Endodermal cell (in vitro differentiated cells): ENCODE results near the gene TEX101. TPM values are rescaled to one million over a fixed set of nuclear protein-coding genes. Genes with fewer than 3 reads are reported as not detected.
"Not testable (repeated sequence)": the region's sequence is repeated elsewhere in the genome, so short reads cannot be mapped to it uniquely, and the experiment has no call there.

ENCODE experiments used
- DNase-seq: peaks from one replicate; pipeline ENCODE4 v3.0.0-alpha.2; 2017
- H3K27ac ChIP-seq: 2 replicates; pipeline ENCODE4 v1.5.1; 2013; ENCODE audit warnings: mild to moderate bottlenecking, low read depth, low read length, moderate library complexity
- H3K27me3 ChIP-seq: 2 replicates; pipeline ENCODE4 v1.6.1; 2013; ENCODE audit warnings: mild to moderate bottlenecking, low read length, moderate library complexity; ENCODE audit not compliant: insufficient read depth, control insufficient read depth, poor library complexity, severe bottlenecking
- H3K36me3 ChIP-seq: 2 replicates; pipeline ENCODE4 v1.7.0; 2013; ENCODE audit warnings: mild to moderate bottlenecking, low read length, moderate library complexity; ENCODE audit not compliant: control insufficient read depth, insufficient read depth
- H3K4me1 ChIP-seq: one replicate; pipeline ENCODE4 v1.7.0; 2013; ENCODE audit warnings: low read length; ENCODE audit not compliant: control insufficient read depth, insufficient read depth
- H3K4me3 ChIP-seq: 2 replicates; pipeline ENCODE4 v1.5.1; 2013; ENCODE audit warnings: mild to moderate bottlenecking, low read length, moderate library complexity
- H3K9ac ChIP-seq: 2 replicates; pipeline ENCODE4 v1.6.1; 2013; ENCODE audit warnings: mild to moderate bottlenecking, low read length, moderate library complexity; ENCODE audit not compliant: poor library complexity, severe bottlenecking; ENCODE audit errors: extremely low read depth
- H3K9me3 ChIP-seq: 2 replicates; pipeline ENCODE4 v1.6.1; 2013; ENCODE audit warnings: mild to moderate bottlenecking, low read length, moderate library complexity; ENCODE audit not compliant: control insufficient read depth
- H3K27ac Mint-ChIP-seq: 2 replicates; pipeline ENCODE4 v1.8.0; 2020; ENCODE audit warnings: mixed read lengths
- H3K27me3 Mint-ChIP-seq: 2 replicates; pipeline ENCODE4 v1.8.0; 2021; ENCODE audit warnings: mild to moderate bottlenecking, mixed read lengths; ENCODE audit not compliant: insufficient read depth
- H3K36me3 Mint-ChIP-seq: 2 replicates; pipeline ENCODE4 v1.8.0; 2020; ENCODE audit warnings: low read depth, mixed read lengths
- H3K4me1 Mint-ChIP-seq: 2 replicates; pipeline ENCODE4 v1.8.0; 2020; ENCODE audit warnings: mixed read lengths
- H3K4me3 Mint-ChIP-seq: 2 replicates; pipeline ENCODE4 v1.8.0; 2020; ENCODE audit warnings: mild to moderate bottlenecking, moderate library complexity, mixed read lengths
- H3K9me3 Mint-ChIP-seq: 2 replicates; pipeline ENCODE4 v1.8.0; 2020; ENCODE audit warnings: mild to moderate bottlenecking, mixed read lengths
- CTCF ChIP-seq: fragments of 200-600 bp; sonication (generic); conservative IDR thresholded peaks from 2 replicates; pipeline ENCODE4 v1.5.0; 2021; ENCODE audit warnings: antibody characterized with exemption, mild to moderate bottlenecking
- WGBS, 2 experiments: methylation state at CpG; one replicate each; pipeline versions ENCODE4 v1.1.5 to v1.1.7; 2013; ENCODE audit warnings: missing lambda C conversion rate in 2 of 2, mixed read lengths in 1 of 2; ENCODE audit not compliant: insufficient coverage in 1 of 2, insufficient read length in 1 of 2; 5-methylcytosine and 5-hydroxymethylcytosine counted together
- total RNA-seq, 2 donors: library from RNA; stranded (reverse); fragmentation: NEBNext Ultra II Directional in 1 of 2; extraction: Animal tissue kit (Norgen Biotek cat#: 25700) in 1 of 2; gene quantifications; 2 replicates in 1 of 2; 3 replicates in 1 of 2; pipeline ENCODE4 v1.2.1, GENCODE V29; 2021

The TEX101 gene
- total RNA-seq, 2 donors from 2014 or later, result 0.59 TPM; not detected in 1

DNA sequence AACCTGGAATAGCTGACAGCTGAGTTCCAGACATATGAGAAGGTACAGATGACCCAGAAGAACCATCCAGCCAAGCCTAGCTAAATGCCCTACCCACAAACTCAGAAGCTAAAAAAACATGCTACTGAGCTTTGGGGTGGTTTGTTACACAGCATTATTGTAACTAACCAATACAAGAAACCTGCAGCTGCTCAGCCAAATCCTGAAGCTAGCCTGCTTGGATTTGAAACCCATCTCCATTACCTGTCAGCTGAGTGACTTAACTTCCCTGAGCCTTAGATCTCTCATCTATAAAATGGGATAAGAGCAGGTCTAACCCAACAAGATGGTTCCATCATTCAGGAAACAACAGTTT is 25.0 kb downstream of the TEX101 start:
- no peak overlapping the region for H3K27ac Mint-ChIP-seq
- H3K9me3 ChIP-seq, result no peaks in the 10 kb centered on the region
- no peaks in the 10 kb centered on the region for H3K4me1 ChIP-seq
- H3K4me3 ChIP-seq, result no peak overlapping the region
- no peak for TF ChIP-seq CTCF
- H3K36me3 ChIP-seq, result no peaks in the 10 kb centered on the region
- H3K36me3 Mint-ChIP-seq, result no peaks in the 10 kb centered on the region
- H3K27me3 Mint-ChIP-seq, result peaks cover 10% of the 10 kb centered on the region
- H3K4me3 Mint-ChIP-seq, result no peak overlapping the region
- H3K9me3 Mint-ChIP-seq, result no peaks in the 10 kb centered on the region
- no peak overlapping the region for H3K27ac ChIP-seq
- no peaks in the 10 kb centered on the region for H3K4me1 Mint-ChIP-seq
- no peak overlapping the region for H3K9ac ChIP-seq
- H3K27me3 ChIP-seq, result no peaks in the 10 kb centered on the region
- no peak for DNase-seq

- peaks cover 6% of the 10 kb centered on the region for H3K27me3 Mint-ChIP-seq
- no peak overlapping the region for H3K4me3 Mint-ChIP-seq
- Histone ChIP-seq H3K4me3 (no peak overlapping the region), H3K36me3 (no peaks in the 10 kb centered on the region), H3K9ac (no peak overlapping the region), H3K27me3 (no peaks in the 10 kb centered on the region), H3K9me3 (no peaks in the 10 kb centered on the region), H3K4me1 (no peaks in the 10 kb centered on the region), H3K27ac (no peak overlapping the region)
- 91% methylated on average over 2 of the region's 3 CpGs; no CpG with 5 or more reads in 1 of the 2 experiments for WGBS, 2 experiments
- H3K36me3 Mint-ChIP-seq, result no peaks in the 10 kb centered on the region
- H3K27ac Mint-ChIP-seq, result no peak overlapping the region
- no peak for TF ChIP-seq CTCF
- H3K9me3 Mint-ChIP-seq, result no peaks in the 10 kb centered on the region
- H3K4me1 Mint-ChIP-seq, result peaks cover 2% of the 10 kb centered on the region
- DNase-seq, result no peak
Observed at GRCh38 chr19:43441716-43442115, 27.0 kb downstream of the TEX101 start.

- H3K27me3 ChIP-seq, H3K4me1 ChIP-seq, H3K9ac ChIP-seq, H3K36me3 ChIP-seq, H3K27ac Mint-ChIP-seq, H3K4me3 Mint-ChIP-seq, H3K9me3 Mint-ChIP-seq, H3K9me3 ChIP-seq, DNase-seq, H3K27ac ChIP-seq, H3K4me3 ChIP-seq, H3K36me3 Mint-ChIP-seq, H3K4me1 Mint-ChIP-seq, H3K27me3 Mint-ChIP-seq: not testable (repeated sequence)
- 92 to 97% methylated on average over 4 to 9 of the region's 9 CpGs for WGBS, 2 experiments
Observed at GRCh38 chr19:43444091-43444490, 29.4 kb downstream of the TEX101 start.

GRCh38 chr19:43444531-43445287 is 30.0 kb downstream of the TEX101 start:
- DNase-seq, result no peak
- Mint-ChIP-seq H3K9me3 (no peaks in the 10 kb centered on the region), H3K27me3 (peaks cover 6% of the 10 kb centered on the region), H3K27ac (no peak overlapping the region), H3K36me3 (no peaks in the 10 kb centered on the region), H3K4me3 (no peak overlapping the region), H3K4me1 (peaks cover 2% of the 10 kb centered on the region)
- no peaks in the 10 kb centered on the region for H3K4me1 ChIP-seq
- H3K9me3 ChIP-seq, result no peaks in the 10 kb centered on the region
- WGBS, 2 experiments, result 91 to 92% methylated on average over 14 to 15 of the region's 15 CpGs
- H3K27ac ChIP-seq, result no peak overlapping the region
- no peak overlapping the region for H3K4me3 ChIP-seq
- no peak overlapping the region for H3K9ac ChIP-seq
- H3K36me3 ChIP-seq, result no peaks in the 10 kb centered on the region
- H3K27me3 ChIP-seq, result no peaks in the 10 kb centered on the region
- no peak for TF ChIP-seq CTCF
